Body of pancreas (tissue), 4 donors: ENCODE measurements around the gene MICU1. TPM values are rescaled to one million over a fixed set of nuclear protein-coding genes. Genes with fewer than 3 reads are reported as not detected.

Experiments used
- ATAC-seq: fragments of 150-250 bp; one replicate; pipeline ENCODE4 v1.9.1; 2016
- DNase-seq, 4 donors: peaks; one replicate each; pipeline ENCODE4 v3.0.0-alpha.2; 2019
- H3K27ac ChIP-seq, 4 donors: fragments of 200-600 bp; sonication (generic); 1 replicate in 3 of 4; 2 replicates in 1 of 4; pipeline versions ENCODE4 v1.5.1 to v1.6.1; 2016 to 2019; ENCODE audit warnings: mild to moderate bottlenecking in 1 of 4, mixed read lengths in 1 of 4, moderate library complexity in 1 of 4
- H3K27me3 ChIP-seq, 2 donors: fragments of 200-600 bp; sonication (generic); one replicate each; pipeline ENCODE4 v1.6.0; 2016; ENCODE audit warnings: mild to moderate bottlenecking in 1 of 2
- H3K36me3 ChIP-seq, 2 donors: fragments of 200-600 bp; sonication (generic); replicated peaks in 1 of 2; 2 replicates each; pipeline ENCODE4 v1.5.1; 2016; ENCODE audit warnings: low read depth in 2 of 2; ENCODE audit not compliant: insufficient read depth in 1 of 2
- H3K4me1 ChIP-seq: fragments of 200-600 bp; sonication (generic); one replicate; pipeline ENCODE4 v1.6.0; 2016
- H3K4me3 ChIP-seq, 2 donors: fragments of 200-600 bp; sonication (generic); 1 replicate in 1 of 2; 2 replicates in 1 of 2; pipeline ENCODE4 v1.5.1; 2016 to 2019
- H3K9me3 ChIP-seq, 3 donors: fragments of 200-600 bp; sonication (generic); 1 replicate in 2 of 3; 2 replicates in 1 of 3; pipeline ENCODE4 v1.5.1; 2016
- CTCF ChIP-seq, 7 experiments: fragments of 450-650 bp in 4 of 7; fragments of 200-600 bp in 3 of 7; sonication (generic) in 3 of 7; IDR thresholded peaks; one replicate each; pipeline ENCODE4 v1.5.1; 2016 to 2019; ENCODE audit warnings: antibody characterized with exemption in 7 of 7
- POLR2A ChIP-seq, 3 donors: fragments of 450-650 bp; IDR thresholded peaks; one replicate each; pipeline ENCODE4 v1.6.1; 2016; ENCODE audit warnings: antibody characterized with exemption in 3 of 3, mild to moderate bottlenecking in 2 of 3
- WGBS, 2 donors: methylation state at CpG; one replicate each; pipeline ENCODE4 v1.1.5; 2017; 5-methylcytosine and 5-hydroxymethylcytosine counted together
- intact Hi-C: fragments of 100-400 bp; cut with DNase I; formaldehyde crosslinking; loops from one replicate; pipeline ENCODE4 v1.15.1; 2023
- total RNA-seq, 2 donors: library from RNA; depleted of rRNA; stranded (reverse); fragments of >200 nt; gene quantifications; one replicate each; pipeline ENCODE4 v1.1.0, GENCODE V29; 2016

Gene MICU1
- total RNA-seq, 2 donors from 2014 or later, result 14.0 to 23.1 TPM

DNA sequence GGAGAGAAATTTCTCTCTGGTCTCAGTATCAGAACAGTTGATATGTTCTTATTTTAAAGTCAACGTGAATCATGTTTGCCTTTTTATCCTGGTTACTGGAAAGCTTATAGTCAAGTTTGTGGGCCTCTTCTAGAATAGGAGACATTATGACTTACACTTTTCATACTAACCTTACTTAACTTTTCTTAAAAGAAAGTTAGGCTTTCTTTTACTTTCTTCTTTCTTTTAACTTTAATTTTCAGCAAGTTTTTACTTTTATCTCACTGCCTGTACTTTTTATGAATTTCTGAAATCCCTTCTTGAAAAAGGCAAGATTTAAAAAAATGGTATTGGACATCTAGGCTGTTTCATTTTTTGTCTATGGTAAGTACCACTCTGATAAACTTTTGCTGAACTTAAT is 195.9 kb downstream of the MICU1 start:
- Histone ChIP-seq H3K4me3 (no peak overlapping the region), H3K36me3 (no peaks in the 10 kb centered on the region), H3K9me3 (no peaks in the 10 kb centered on the region), H3K27me3 (no peaks in the 10 kb centered on the region), H3K4me1 (peaks cover 9% of the 10 kb centered on the region), H3K27ac (no peak overlapping the region)
- ATAC-seq, result no peak
- intact Hi-C loops, result no loop called here
- WGBS, 2 donors, result 31 to 68% methylated on average over 1 of the region's 1 CpG
- TF ChIP-seq CTCF (IDR thresholded peaks at IDR 0.05) (no peak), POLR2A (IDR thresholded peaks at IDR 0.05) (no peak)
- no peak for DNase-seq

DNA sequence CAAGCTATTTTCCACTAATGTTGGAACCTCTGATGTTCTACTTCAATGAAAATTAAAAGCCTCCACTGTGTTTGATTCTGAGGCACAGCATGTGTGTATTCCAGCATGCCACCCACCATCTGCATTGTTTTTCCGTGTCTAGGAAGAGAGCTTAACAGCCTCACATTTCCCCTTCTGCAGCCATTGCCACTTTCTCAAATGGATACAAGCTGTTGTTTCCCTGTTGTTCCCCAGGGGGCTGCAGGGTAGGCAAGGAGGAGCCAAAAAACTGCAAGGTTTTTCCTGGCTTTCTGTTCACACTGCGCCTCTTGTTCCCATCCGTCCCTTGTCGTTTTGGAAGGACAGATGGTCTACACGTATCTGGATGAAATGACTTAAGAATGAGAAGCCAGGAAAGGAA is 198.9 kb downstream of the MICU1 start:
- WGBS, 2 donors, result 79 to 80% methylated on average over 5 of the region's 5 CpGs
- DNase-seq (no peak), ATAC-seq (no peak)
- Histone ChIP-seq H3K36me3 (no peaks in the 10 kb centered on the region), H3K27ac (no peak overlapping the region), H3K4me1 (peaks cover 10% of the 10 kb centered on the region), H3K27me3 (no peaks in the 10 kb centered on the region), H3K4me3 (no peak overlapping the region), H3K9me3 (no peaks in the 10 kb centered on the region)
- TF ChIP-seq POLR2A (IDR thresholded peaks at IDR 0.05), result no peak
- intact Hi-C loops, result no loop called here

DNA sequence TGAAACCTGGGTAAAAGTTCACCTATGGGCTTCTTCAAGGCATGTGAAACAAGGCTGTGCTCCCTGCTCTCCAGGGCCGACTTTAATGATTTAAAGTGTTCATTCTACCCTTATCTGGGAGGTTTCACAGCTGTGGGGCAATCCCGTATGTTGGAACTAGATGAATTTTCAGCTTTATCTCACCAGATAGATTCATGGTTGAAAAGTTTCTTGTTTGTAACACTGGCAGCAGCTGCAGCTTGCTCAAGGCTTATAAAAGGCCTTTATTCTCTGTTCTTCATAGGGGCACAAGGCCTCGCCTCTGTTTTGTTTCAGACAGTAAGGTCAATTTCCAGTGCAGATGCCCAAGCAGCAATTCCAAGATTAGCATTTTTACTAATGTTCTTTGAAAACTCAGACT is 200.7 kb downstream of the MICU1 start:
- H3K9me3 ChIP-seq, result no peaks in the 10 kb centered on the region
- no peak overlapping the region for H3K4me3 ChIP-seq
- peak in 2 of 4 donors; percentile 17 to 18 for DNase-seq
- ATAC-seq, result no peak
- TF ChIP-seq POLR2A (IDR thresholded peaks at IDR 0.05) (no peak), CTCF (IDR thresholded peaks at IDR 0.05) (no peak)
- no peaks in the 10 kb centered on the region for H3K36me3 ChIP-seq
- intact Hi-C loops, result no loop called here
- H3K27ac ChIP-seq, result peak overlapping the region in 2 of 4 donors; percentile 42 to 52
- no peaks in the 10 kb centered on the region for H3K27me3 ChIP-seq
- peaks cover 10% of the 10 kb centered on the region for H3K4me1 ChIP-seq
- WGBS, 2 donors, result 22 to 28% methylated on average over 3 of the region's 3 CpGs

- no peak for ATAC-seq
- Histone ChIP-seq H3K4me3 (no peak overlapping the region), H3K4me1 (peaks cover 10% of the 10 kb centered on the region), H3K27ac (peak overlapping the region in 1 of 4 donors; percentile 42), H3K9me3 (no peaks in the 10 kb centered on the region), H3K36me3 (no peaks in the 10 kb centered on the region), H3K27me3 (no peaks in the 10 kb centered on the region)
- no peak for DNase-seq
- TF ChIP-seq POLR2A (IDR thresholded peaks at IDR 0.05), result no peak
- no peak for TF ChIP-seq CTCF (IDR thresholded peaks at IDR 0.05)
- WGBS, 2 donors, result 93 to 100% methylated on average over 1 of the region's 1 CpG
- intact Hi-C loops, result no loop called here
Observed at GRCh38 chr10:72424561-72424960, 201.3 kb downstream of the MICU1 start.

- no peaks in the 10 kb centered on the region for H3K36me3 ChIP-seq
- H3K27me3 ChIP-seq, result no peaks in the 10 kb centered on the region
- no peak for DNase-seq
- H3K27ac ChIP-seq, result no peak overlapping the region
- H3K9me3 ChIP-seq, result no peaks in the 10 kb centered on the region
- WGBS, 2 donors, result 85 to 94% methylated on average over 3 of the region's 3 CpGs
- H3K4me3 ChIP-seq, result no peak overlapping the region
- TF ChIP-seq POLR2A (IDR thresholded peaks at IDR 0.05) (no peak), CTCF (IDR thresholded peaks at IDR 0.05) (no peak)
- ATAC-seq, result no peak
- intact Hi-C loops, result no loop called here
- peaks cover 10% of the 10 kb centered on the region for H3K4me1 ChIP-seq
Observed at GRCh38 chr10:72423426-72423825, 202.5 kb downstream of the MICU1 start.
